HL-60 (cell line): ENCODE data around the gene MAP2K4.

Experiments
- DNase-seq, 2 experiments: peaks; one replicate each; pipeline ENCODE4 v3.0.0-alpha.2; 2010 to 2020; ENCODE audit warnings: low read depth in 1 of 2, low spot score in 1 of 2
- H3K27ac ChIP-seq: fragments of 250-450 bp; sonication (Bioruptor Pico); replicated peaks from 2 replicates; pipeline ENCODE4 v1.5.1; 2020; ENCODE audit warnings: mild to moderate bottlenecking, moderate library complexity
- H3K27me3 ChIP-seq: fragments of 250-450 bp; sonication (Bioruptor Pico); 2 replicates; pipeline ENCODE4 v1.5.1; 2021; ENCODE audit warnings: mild to moderate bottlenecking, moderate library complexity; ENCODE audit not compliant: insufficient read depth, poor library complexity, severe bottlenecking
- H3K4me3 ChIP-seq: replicated peaks from 2 replicates; pipeline ENCODE4 v1.5.1; 2011; ENCODE audit warnings: mild to moderate bottlenecking, control low read depth, low read length; ENCODE audit not compliant: insufficient read depth
- CTCF ChIP-seq: IDR thresholded peaks from one replicate; pipeline ENCODE4 v1.5.1; 2011; ENCODE audit warnings: low read length, control low read depth, inconsistent platforms; ENCODE audit not compliant: insufficient read depth
- GABPA ChIP-seq: IDR thresholded peaks from 2 replicates; pipeline ENCODE4 v1.6.1; 2012; ENCODE audit warnings: low read depth
- POLR2AphosphoS5 ChIP-seq: IDR thresholded peaks from 2 replicates; pipeline ENCODE4 v1.6.1; 2012; ENCODE audit warnings: low read depth
- REST ChIP-seq: IDR thresholded peaks from 2 replicates; pipeline ENCODE4 v1.6.1; 2012; ENCODE audit warnings: low read depth; ENCODE audit not compliant: insufficient replicate concordance
- SPI1 ChIP-seq: IDR thresholded peaks from 2 replicates; pipeline ENCODE4 v1.6.1; 2012; ENCODE audit warnings: low read depth, mild to moderate bottlenecking, borderline replicate concordance

Gene MAP2K4

GRCh38 chr17:12081720-12082119 lies 61.0 kb downstream of the MAP2K4 start:
- TF ChIP-seq SPI1 (no peak), GABPA (no peak), POLR2AphosphoS5 (no peak), CTCF (no peak), REST (no peak)
- Histone ChIP-seq H3K27me3 (no peaks in the 10 kb centered on the region), H3K27ac (no peak overlapping the region), H3K4me3 (no peak overlapping the region)
- no peak for DNase-seq

- no peak for DNase-seq
- TF ChIP-seq REST (no peak), SPI1 (no peak), GABPA (no peak), POLR2AphosphoS5 (no peak), CTCF (no peak)
- H3K27me3 ChIP-seq, result no peaks in the 10 kb centered on the region
These were observed 64.6 kb downstream of the MAP2K4 start for GRCh38 chr17:12085076-12085949.

GRCh38 chr17:12088035-12088434 lies 67.4 kb downstream of the MAP2K4 start:
- no peak for DNase-seq
- no peak overlapping the region for H3K27ac ChIP-seq
- no peaks in the 10 kb centered on the region for H3K27me3 ChIP-seq
- H3K4me3 ChIP-seq, result no peak overlapping the region
- TF ChIP-seq CTCF, result no peak
- no peak for TF ChIP-seq SPI1

More at GRCh38 chr17:12085076-12085949, 64.6 kb downstream of the MAP2K4 start:
- Histone ChIP-seq H3K4me3 (no peak overlapping the region), H3K27ac (no peak overlapping the region)
